Hepatocyte (in vitro differentiated cells): ENCODE results near the gene RGS10. TPM values are rescaled to one million over a fixed set of nuclear protein-coding genes. Genes with fewer than 3 reads are reported as not detected.

Experiments
- DNase-seq: peaks from one replicate; pipeline ENCODE4 v3.0.0-alpha.2; 2016; ENCODE audit warnings: low spot score
- H2AFZ ChIP-seq: fragments of 200-600 bp; sonication (generic); 2 replicates; pipeline ENCODE4 v1.6.0; 2016; ENCODE audit warnings: antibody characterized with exemption, mild to moderate bottlenecking
- H3K27ac ChIP-seq: fragments of 200-600 bp; sonication (generic); 2 replicates; pipeline ENCODE4 v1.5.1; 2016; ENCODE audit warnings: mild to moderate bottlenecking
- H3K27me3 ChIP-seq: fragments of 200-600 bp; sonication (generic); 2 replicates; pipeline ENCODE4 v1.6.1; 2016
- H3K36me3 ChIP-seq: fragments of 200-600 bp; sonication (generic); replicated peaks from 2 replicates; pipeline ENCODE4 v1.5.1; 2016; ENCODE audit warnings: low read depth; ENCODE audit not compliant: insufficient read depth
- H3K4me1 ChIP-seq: fragments of 200-600 bp; sonication (generic); 2 replicates; pipeline ENCODE4 v1.5.1; 2016; ENCODE audit warnings: mild to moderate bottlenecking, moderate library complexity; ENCODE audit not compliant: insufficient read depth
- H3K4me2 ChIP-seq: fragments of 200-600 bp; sonication (generic); 2 replicates; pipeline ENCODE4 v1.6.0; 2016
- H3K4me3 ChIP-seq: fragments of 200-600 bp; sonication (generic); 2 replicates; pipeline ENCODE4 v1.5.1; 2016; ENCODE audit warnings: mild to moderate bottlenecking
- H3K79me2 ChIP-seq: fragments of 200-600 bp; sonication (generic); 2 replicates; pipeline ENCODE4 v1.6.0; 2017; ENCODE audit warnings: mild to moderate bottlenecking
- H3K9me2 ChIP-seq: fragments of 200-600 bp; sonication (generic); replicated peaks from 2 replicates; pipeline ENCODE4 v1.6.0; 2017; ENCODE audit warnings: mild to moderate bottlenecking; ENCODE audit not compliant: insufficient read depth
- H3K9me3 ChIP-seq: fragments of 200-600 bp; sonication (generic); 2 replicates; pipeline ENCODE4 v1.5.1; 2016; ENCODE audit warnings: low read depth, mild to moderate bottlenecking
- H4K20me1 ChIP-seq: fragments of 200-600 bp; sonication (generic); 2 replicates; pipeline ENCODE4 v1.6.0; 2016; ENCODE audit warnings: mild to moderate bottlenecking; ENCODE audit not compliant: insufficient read depth, poor library complexity, severe bottlenecking
- CTCF ChIP-seq: fragments of 200-600 bp; sonication (generic); IDR thresholded peaks from 2 replicates; pipeline ENCODE4 v1.5.1; 2016; ENCODE audit warnings: antibody characterized with exemption, mild to moderate bottlenecking; ENCODE audit not compliant: poor library complexity
- EZH2 ChIP-seq: fragments of 200-600 bp; sonication (generic); IDR thresholded peaks from 2 replicates; pipeline ENCODE4 v1.6.1; 2016; ENCODE audit warnings: antibody characterized with exemption, mild to moderate bottlenecking, borderline replicate concordance
- EZH2phosphoT487 ChIP-seq: fragments of 200-600 bp; sonication (generic); IDR thresholded peaks from one replicate; pipeline ENCODE4 v1.6.1; 2018; ENCODE audit warnings: antibody characterized with exemption, mild to moderate bottlenecking, low read depth, moderate library complexity; ENCODE audit not compliant: unreplicated experiment, severe bottlenecking
- WGBS: methylation state at CpG from one replicate; pipeline ENCODE4 v1.1.6; 2016; ENCODE audit warnings: low lambda C conversion rate; ENCODE audit errors: missing lambda C conversion rate; 5-methylcytosine and 5-hydroxymethylcytosine counted together
- polyA plus RNA-seq: library from polyadenylated mRNA; unstranded; fragments of >200 nt; fragmentation: Nextera tagmentation; extraction: Ambion mirVana; gene quantifications from 2 replicates; pipeline ENCODE4 v1.2.1, GENCODE V29; 2016
- total RNA-seq: library from RNA; depleted of rRNA; stranded (reverse); fragments of >200 nt; gene quantifications from 2 replicates; pipeline ENCODE4 v1.2.3, GENCODE V29; 2014

RGS10 gene
- total and polyA plus RNA-seq, 2 experiments from 2014 or later: 5.4 to 8.4 TPM

- H3K4me1 ChIP-seq: no peaks in the 10 kb centered on the region
- H3K4me3 ChIP-seq: no peak overlapping the region
- H3K9me3 ChIP-seq: no peaks in the 10 kb centered on the region
- no peaks in the 10 kb centered on the region for H3K9me2 ChIP-seq
- H3K36me3 ChIP-seq: no peaks in the 10 kb centered on the region
- H3K79me2 ChIP-seq: no peaks in the 10 kb centered on the region
- H4K20me1 ChIP-seq: no peaks in the 10 kb centered on the region
- DNase-seq: no peak
- H3K4me2 ChIP-seq: no peak overlapping the region
- no peaks in the 10 kb centered on the region for H3K27me3 ChIP-seq
- TF ChIP-seq CTCF (no peak), EZH2phosphoT487 (no peak), EZH2 (no peak)
- H2AFZ ChIP-seq: no peak overlapping the region
- no peak overlapping the region for H3K27ac ChIP-seq
- WGBS: 94% methylated on average over 8 of the region's 8 CpGs
Measured at GRCh38 chr10:119469325-119469707, 73.2 kb downstream of the RGS10 start.

GRCh38 chr10:119468542-119469324, 73.8 kb downstream of the RGS10 start:
- no peaks in the 10 kb centered on the region for H3K36me3 ChIP-seq
- no peak overlapping the region for H3K4me3 ChIP-seq
- no peaks in the 10 kb centered on the region for H3K9me3 ChIP-seq
- no peaks in the 10 kb centered on the region for H3K9me2 ChIP-seq
- 76% methylated on average over 7 of the region's 13 CpGs for WGBS
- DNase-seq: no peak
- TF ChIP-seq EZH2phosphoT487 (no peak), CTCF (no peak), EZH2 (no peak)
- no peak overlapping the region for H3K27ac ChIP-seq
- H3K79me2 ChIP-seq: no peaks in the 10 kb centered on the region
- no peaks in the 10 kb centered on the region for H3K27me3 ChIP-seq
- H2AFZ ChIP-seq: no peak overlapping the region
- no peak overlapping the region for H3K4me2 ChIP-seq
- no peaks in the 10 kb centered on the region for H4K20me1 ChIP-seq
- H3K4me1 ChIP-seq: no peaks in the 10 kb centered on the region

GRCh38 chr10:119466655-119467054, 75.9 kb downstream of the RGS10 start:
- Histone ChIP-seq H2AFZ (no peak overlapping the region), H3K27me3 (no peaks in the 10 kb centered on the region), H3K36me3 (no peaks in the 10 kb centered on the region), H3K9me2 (no peaks in the 10 kb centered on the region), H3K4me1 (no peaks in the 10 kb centered on the region), H3K4me2 (no peak overlapping the region), H3K27ac (no peak overlapping the region), H3K9me3 (no peaks in the 10 kb centered on the region), H3K4me3 (no peak overlapping the region), H4K20me1 (no peaks in the 10 kb centered on the region), H3K79me2 (no peaks in the 10 kb centered on the region)
- TF ChIP-seq CTCF: no peak
- TF ChIP-seq EZH2phosphoT487: no peak
- no peak for TF ChIP-seq EZH2
- WGBS: 76% methylated on average over 7 of the region's 7 CpGs
- DNase-seq: no peak
